Spinal cord (tissue), 10 donors: ENCODE measurements around the gene UNC13D. TPM values are rescaled to one million over a fixed set of nuclear protein-coding genes. Genes with fewer than 3 reads are reported as not detected.

Experiments
- DNase-seq, 6 donors: peaks; one replicate each; pipeline versions ENCODE4 v3.0.0 to v3.0.0-alpha.2; 2013 to 2015; ENCODE audit warnings: low spot score in 6 of 6, low read depth in 4 of 6
- H3K27ac ChIP-seq: one replicate; pipeline ENCODE4 v1.5.1; 2013; ENCODE audit warnings: low read depth, low read length, control low read depth
- H3K27me3 ChIP-seq: one replicate; pipeline ENCODE4 v1.6.1; 2013; ENCODE audit warnings: low read length; ENCODE audit not compliant: control insufficient read depth, insufficient read depth
- H3K36me3 ChIP-seq: one replicate; pipeline ENCODE4 v1.6.1; 2013; ENCODE audit warnings: low read length; ENCODE audit not compliant: control insufficient read depth, insufficient read depth
- H3K4me1 ChIP-seq: one replicate; pipeline ENCODE4 v1.6.1; 2013; ENCODE audit warnings: low read length; ENCODE audit not compliant: control insufficient read depth, insufficient read depth
- H3K4me3 ChIP-seq: one replicate; pipeline ENCODE4 v1.5.1; 2013; ENCODE audit warnings: low read depth, low read length, control low read depth
- H3K9me3 ChIP-seq: one replicate; pipeline ENCODE4 v1.6.1; 2013; ENCODE audit warnings: low read length; ENCODE audit not compliant: control insufficient read depth, insufficient read depth
- WGBS: methylation state at CpG from one replicate; pipeline ENCODE4 v1.1.5; 2013; ENCODE audit warnings: missing lambda C conversion rate; ENCODE audit not compliant: insufficient coverage; 5-methylcytosine and 5-hydroxymethylcytosine counted together
- polyA plus RNA-seq, 2 donors: library from polyadenylated mRNA; unstranded; fragments of 120-200 nt; gene quantifications; one replicate each; pipeline ENCODE4 v1.2.1, GENCODE V29; 2013; ENCODE audit not compliant: insufficient read length in 2 of 2
- total RNA-seq, 2 donors: library from RNA; depleted of rRNA in 1 of 2; stranded (reverse); fragments of 120-200 nt in 1 of 2; fragments of >200 nt in 1 of 2; gene quantifications; one replicate each; pipeline versions ENCODE4 v1.2.3 to v1.2.4, GENCODE V29; 2013 to 2014
- donor health status: healthy.

The UNC13D gene
- total and polyA plus RNA-seq, 4 donors: 3.1 to 6.1 (median 4.6) TPM

GRCh38 chr17:75828741-75829140, 15.5 kb downstream of the UNC13D start:
- Histone ChIP-seq H3K4me1 (peaks cover 61% of the 10 kb centered on the region), H3K27me3 (no peaks in the 10 kb centered on the region), H3K36me3 (peaks cover 63% of the 10 kb centered on the region), H3K27ac (peak overlapping the region; percentile 94), H3K4me3 (no peak overlapping the region), H3K9me3 (no peaks in the 10 kb centered on the region)
- no peak for DNase-seq
- WGBS: 86% methylated on average over 19 of the region's 19 CpGs

GRCh38 chr17:75828076-75828400, 16.2 kb downstream of the UNC13D start:
- 38% methylated on average over 10 of the region's 11 CpGs for WGBS
- Histone ChIP-seq H3K36me3 (peaks cover 69% of the 10 kb centered on the region), H3K4me3 (peak overlapping the region; percentile 41), H3K27ac (peak overlapping the region; percentile 94), H3K9me3 (no peaks in the 10 kb centered on the region), H3K27me3 (no peaks in the 10 kb centered on the region), H3K4me1 (peaks cover 61% of the 10 kb centered on the region)
- no peak for DNase-seq

DNA sequence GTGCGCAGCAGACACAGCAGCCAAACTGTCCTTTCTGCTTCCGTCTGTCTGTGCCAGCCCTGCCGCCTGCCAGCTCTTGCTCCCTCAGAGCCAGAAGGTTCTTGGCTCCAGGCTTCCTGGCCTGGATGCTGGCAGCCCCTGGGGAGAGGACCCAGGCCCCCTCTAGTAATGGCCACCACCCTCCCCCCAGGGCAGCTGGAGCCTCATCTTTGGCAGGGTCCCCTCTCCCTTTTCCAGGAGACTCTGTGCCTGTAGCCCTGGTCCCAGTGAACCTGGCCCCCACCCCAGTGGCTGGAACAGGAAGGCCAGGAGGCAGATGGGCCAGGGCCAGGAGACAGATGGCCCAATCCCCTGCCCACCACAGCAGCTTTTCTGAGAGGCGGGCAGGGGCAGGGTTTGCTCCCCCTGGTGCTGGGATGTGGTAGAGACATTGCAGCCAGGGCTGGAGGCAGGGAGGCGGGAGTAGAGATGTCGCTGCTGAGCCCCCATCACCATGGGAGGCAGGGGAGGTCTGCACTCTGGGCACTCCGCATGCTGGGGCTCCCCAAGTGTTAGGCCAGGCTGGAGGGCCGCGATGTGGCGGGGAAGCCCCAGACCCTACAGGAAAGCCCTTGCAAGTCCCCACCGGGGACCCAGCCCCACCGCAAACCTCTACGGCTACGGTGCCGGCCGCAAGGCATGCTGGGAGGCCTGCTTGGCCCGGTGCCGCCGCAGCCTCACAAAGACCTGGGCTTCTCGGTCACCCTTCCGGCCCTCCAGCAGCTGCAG, 16.7 kb downstream of the UNC13D start:
- Histone ChIP-seq H3K9me3 (no peaks in the 10 kb centered on the region), H3K4me1 (peaks cover 64% of the 10 kb centered on the region), H3K36me3 (peaks cover 69% of the 10 kb centered on the region), H3K27ac (peak overlapping the region; percentile 94), H3K27me3 (no peaks in the 10 kb centered on the region), H3K4me3 (peak overlapping the region; percentile 41)
- DNase-seq: peak; percentile 50 to 94 (median 74)
- WGBS: 9% methylated on average over 20 of the region's 21 CpGs

- Histone ChIP-seq H3K27ac (peak overlapping the region; percentile 94), H3K4me3 (no peak overlapping the region), H3K36me3 (peaks cover 76% of the 10 kb centered on the region), H3K9me3 (no peaks in the 10 kb centered on the region), H3K4me1 (peaks cover 71% of the 10 kb centered on the region), H3K27me3 (no peaks in the 10 kb centered on the region)
- no peak for DNase-seq
- WGBS: 56% methylated on average over 10 of the region's 14 CpGs
Measured at GRCh38 chr17:75826561-75827307, 17.5 kb downstream of the UNC13D start.

DNA sequence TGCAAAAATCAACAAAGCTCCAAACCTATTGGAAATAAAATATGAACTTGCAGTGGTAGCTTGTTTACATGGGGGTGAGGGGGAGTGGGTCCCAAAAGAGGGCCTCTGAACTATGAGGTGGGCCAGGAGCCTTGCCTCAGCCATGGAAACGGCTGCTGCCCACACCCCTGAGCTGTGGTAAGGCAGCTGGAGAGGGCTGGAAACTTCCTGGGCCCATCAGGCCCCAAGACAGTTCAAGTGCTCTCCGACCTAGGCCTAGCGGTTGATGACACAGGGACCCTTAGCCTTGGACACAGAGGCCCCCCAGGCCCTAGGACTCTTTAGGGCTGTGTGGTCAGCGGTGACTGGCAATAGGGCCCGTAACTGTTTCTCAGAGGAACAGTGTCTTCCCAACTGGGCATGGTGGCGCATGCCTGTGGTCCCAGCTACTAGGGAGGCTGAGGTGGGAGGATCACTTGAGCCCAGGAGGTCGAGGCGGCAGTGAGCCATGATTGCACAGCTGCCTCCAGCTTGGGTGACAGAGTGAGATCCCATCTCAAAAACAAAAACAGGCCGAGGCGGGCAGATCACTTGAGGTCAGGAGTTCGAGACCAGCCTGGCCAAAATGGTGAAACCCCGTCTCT, 18.3 kb downstream of the UNC13D start:
- H3K9me3 ChIP-seq: no peaks in the 10 kb centered on the region
- no peak for DNase-seq
- WGBS: 93% methylated on average over 6 of the region's 12 CpGs
- peak overlapping the region; percentile 64 for H3K27ac ChIP-seq
- H3K4me1 ChIP-seq: peaks cover 74% of the 10 kb centered on the region
- H3K4me3 ChIP-seq: no peak overlapping the region
- no peaks in the 10 kb centered on the region for H3K27me3 ChIP-seq
- peaks cover 81% of the 10 kb centered on the region for H3K36me3 ChIP-seq

DNA sequence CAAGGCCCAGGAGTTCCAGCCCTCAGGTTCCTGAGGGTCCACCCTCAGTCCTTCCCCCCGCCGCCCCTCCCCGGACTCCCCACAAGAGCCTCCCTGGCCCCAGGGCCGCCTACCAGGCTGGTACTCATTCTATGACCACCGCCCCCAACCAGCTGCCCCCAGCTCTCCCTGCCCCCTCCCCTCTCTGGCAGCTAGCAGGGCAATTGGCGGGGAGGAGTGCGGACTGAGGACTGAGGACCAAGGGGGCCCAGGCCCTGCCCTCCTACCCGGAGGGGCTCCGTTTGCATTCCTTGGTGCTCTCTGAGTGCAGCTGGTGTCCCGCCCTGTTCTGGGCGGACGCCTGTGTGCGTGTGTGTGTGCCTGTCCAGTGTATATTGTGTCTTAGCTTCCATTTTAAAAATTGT, 19.1 kb downstream of the UNC13D start:
- Histone ChIP-seq H3K9me3 (no peaks in the 10 kb centered on the region), H3K27me3 (no peaks in the 10 kb centered on the region), H3K36me3 (peaks cover 81% of the 10 kb centered on the region), H3K4me3 (no peak overlapping the region), H3K4me1 (peaks cover 72% of the 10 kb centered on the region), H3K27ac (peak overlapping the region; percentile 64)
- DNase-seq: no peak
- WGBS: 62% methylated on average over 11 of the region's 13 CpGs

- no peaks in the 10 kb centered on the region for H3K9me3 ChIP-seq
- 47% methylated on average over 2 of the region's 2 CpGs for WGBS
- H3K27me3 ChIP-seq: no peaks in the 10 kb centered on the region
- peaks cover 82% of the 10 kb centered on the region for H3K36me3 ChIP-seq
- H3K4me1 ChIP-seq: peaks cover 67% of the 10 kb centered on the region
- H3K27ac ChIP-seq: peak overlapping the region; percentile 64
- H3K4me3 ChIP-seq: no peak overlapping the region
- no peak for DNase-seq
Measured at GRCh38 chr17:75824666-75825065, 19.5 kb downstream of the UNC13D start.

- peaks cover 65% of the 10 kb centered on the region for H3K4me1 ChIP-seq
- no peak for DNase-seq
- H3K36me3 ChIP-seq: peaks cover 87% of the 10 kb centered on the region
- H3K9me3 ChIP-seq: no peaks in the 10 kb centered on the region
- no peak overlapping the region for H3K27ac ChIP-seq
- no peak overlapping the region for H3K4me3 ChIP-seq
- WGBS: 98% methylated on average over 11 of the region's 13 CpGs
- H3K27me3 ChIP-seq: no peaks in the 10 kb centered on the region
Measured at GRCh38 chr17:75824050-75824552, 20.1 kb downstream of the UNC13D start.

DNA sequence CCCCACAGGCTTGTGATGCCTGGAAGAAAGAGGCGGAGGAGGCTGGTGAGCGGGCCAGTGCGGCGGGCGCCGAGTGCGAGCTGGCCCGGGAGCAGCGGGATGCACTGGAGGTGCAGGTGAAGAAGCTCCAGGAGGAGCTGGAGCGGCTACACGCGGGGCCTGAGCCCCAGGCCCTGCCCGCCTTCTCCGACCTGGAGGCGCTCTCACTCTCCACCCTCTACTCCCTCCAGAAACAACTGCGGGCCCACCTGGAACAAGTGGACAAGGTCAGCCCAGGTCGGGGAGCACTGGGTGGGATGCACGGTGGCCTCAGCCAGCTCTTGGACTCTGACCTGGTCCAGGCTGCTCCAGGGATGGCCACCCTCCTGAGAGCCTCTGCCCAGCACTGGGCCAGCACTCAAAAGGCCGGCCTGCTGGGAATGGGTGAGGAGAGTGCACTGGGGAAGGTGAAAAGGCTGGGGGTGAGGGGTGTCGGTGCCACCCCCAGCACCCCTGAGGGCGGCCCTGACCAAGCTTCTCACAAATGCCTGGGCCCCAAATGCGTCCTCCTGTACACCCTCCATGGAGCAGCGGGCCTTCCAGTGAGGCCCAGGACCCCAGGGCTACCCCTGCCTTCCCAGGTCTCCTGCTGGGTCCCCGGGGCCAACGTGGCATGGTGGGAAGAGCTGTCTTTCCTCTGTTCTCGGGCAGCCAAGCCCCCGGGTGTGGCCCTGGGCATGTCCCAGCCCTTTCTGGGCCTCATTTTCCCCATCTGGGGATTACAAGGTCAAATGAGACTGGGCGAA, 20.8 kb downstream of the UNC13D start:
- peak overlapping the region; percentile 6 for H3K27ac ChIP-seq
- no peaks in the 10 kb centered on the region for H3K27me3 ChIP-seq
- no peak overlapping the region for H3K4me3 ChIP-seq
- DNase-seq: no peak
- no peaks in the 10 kb centered on the region for H3K9me3 ChIP-seq
- H3K4me1 ChIP-seq: peaks cover 58% of the 10 kb centered on the region
- 85% methylated on average over 20 of the region's 28 CpGs for WGBS
- H3K36me3 ChIP-seq: peaks cover 89% of the 10 kb centered on the region
